Lung (tissue), 12 donors: Measurements from ENCODE around the gene GNA14. TPM values are rescaled to one million over a fixed set of nuclear protein-coding genes. Genes with fewer than 3 reads are reported as not detected.

Experiments
- ATAC-seq: fragments of 200-7000 bp; cut with Tn5 transposase; one replicate; pipeline ENCODE4 v1.9.1; 2020; ENCODE audit warnings: moderate number of reproducible peaks; ENCODE audit not compliant: insufficient read depth, low FRiP score
- DNase-seq, 3 donors: peaks; one replicate each; pipeline ENCODE4 v3.0.0-alpha.2; 2013 to 2017
- H3K27ac ChIP-seq, 2 donors: one replicate each; pipeline ENCODE4 v1.5.1; 2013; ENCODE audit warnings: mild to moderate bottlenecking in 2 of 2, moderate library complexity in 2 of 2, control low read depth in 1 of 2, inconsistent platforms in 1 of 2, low read depth in 1 of 2, low read length in 1 of 2
- H3K27me3 ChIP-seq, 3 donors: one replicate each; pipeline ENCODE4 v1.5.1; 2013; ENCODE audit warnings: low read length in 2 of 3; ENCODE audit not compliant: control insufficient read depth in 3 of 3, insufficient read depth in 3 of 3
- H3K36me3 ChIP-seq, 4 donors: one replicate each; pipeline ENCODE4 v1.5.1; 2013; ENCODE audit warnings: low read length in 4 of 4, mild to moderate bottlenecking in 1 of 4, moderate library complexity in 1 of 4; ENCODE audit not compliant: control insufficient read depth in 4 of 4, insufficient read depth in 4 of 4
- H3K4me1 ChIP-seq, 5 donors: one replicate each; pipeline ENCODE4 v1.5.1; 2013; ENCODE audit warnings: low read length in 5 of 5, mild to moderate bottlenecking in 2 of 5, moderate library complexity in 1 of 5; ENCODE audit not compliant: control insufficient read depth in 5 of 5, insufficient read depth in 5 of 5
- H3K4me3 ChIP-seq: one replicate; pipeline ENCODE4 v1.5.1; 2013; ENCODE audit warnings: mild to moderate bottlenecking, control low read depth, moderate library complexity
- H3K9ac ChIP-seq, 2 donors: one replicate each; pipeline ENCODE4 v1.5.1; 2013; ENCODE audit warnings: low read length in 2 of 2, control low read depth in 1 of 2; ENCODE audit not compliant: insufficient read depth in 1 of 2
- H3K9me3 ChIP-seq, 4 donors: one replicate each; pipeline ENCODE4 v1.5.1; 2013; ENCODE audit warnings: low read length in 3 of 4, mild to moderate bottlenecking in 1 of 4, moderate library complexity in 1 of 4; ENCODE audit not compliant: control insufficient read depth in 4 of 4, insufficient read depth in 3 of 4
- WGBS, 2 donors: extraction: QIAGEN DNeasy Blood & Tissue Kit; methylation state at CpG; one replicate each; pipeline ENCODE4 v1.1.7; 2013; 5-methylcytosine and 5-hydroxymethylcytosine counted together
- polyA plus RNA-seq, 2 donors: library from polyadenylated mRNA; stranded (reverse); fragments of 200-250 nt; gene quantifications; one replicate each; pipeline ENCODE4 v1.2.1, GENCODE V29; 2013
- total RNA-seq, 2 donors: library from RNA; depleted of rRNA in 1 of 2; stranded (reverse); fragments of >200 nt in 1 of 2; gene quantifications; one replicate each; pipeline ENCODE4 v1.2.1, GENCODE V29; 2014 to 2021
- TF ChIP-seq, protein P1 (sequence below): IDR thresholded peaks from 2 replicates; pipeline ENCODE4 v1.5.1; 2012; ENCODE audit warnings: mild to moderate bottlenecking; ENCODE audit errors: control extremely low read depth, extremely low read depth
- donor health status: control.
- donor health status: control.
- donor health status: Bipolar disorder and iron deficiency.
- donor health status: healthy.
- donor health status: DM: yes; HTN: yes; CAD: no.

GNA14 gene
- total and polyA plus RNA-seq, 4 donors = 4.1 to 15.1 (median 11.3) TPM

DNA sequence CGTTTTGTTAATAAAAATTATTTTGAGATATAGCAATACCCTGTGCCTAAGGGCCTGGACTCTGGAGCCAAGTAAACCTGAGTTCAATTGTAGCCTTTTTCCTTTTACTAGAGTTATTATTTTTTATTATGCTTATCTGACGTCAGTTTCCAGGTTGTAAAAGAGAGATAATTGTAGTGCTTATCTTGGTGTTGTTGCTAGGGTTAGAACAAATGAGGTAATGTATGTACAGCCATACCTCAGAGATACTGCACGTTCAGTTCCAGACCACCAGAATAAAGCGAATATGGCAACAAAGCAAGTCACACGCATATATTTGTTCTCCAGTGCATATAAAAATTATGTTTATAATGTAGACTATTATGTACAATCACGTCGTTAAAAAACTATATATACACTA is 255.8 kb downstream of the GNA14 start:
- ATAC-seq = no peak
- WGBS, 2 donors = 96 to 97% methylated on average over 7 of the region's 7 CpGs
- Histone ChIP-seq H3K27ac (no peak overlapping the region), H3K4me3 (no peak overlapping the region), H3K4me1 (no peaks in the 10 kb centered on the region), H3K36me3 (no peaks in the 10 kb centered on the region), H3K9me3 (no peaks in the 10 kb centered on the region), H3K27me3 (no peaks in the 10 kb centered on the region), H3K9ac (no peak overlapping the region)
- no peak for DNase-seq
- TF ChIP-seq, protein P1, sequence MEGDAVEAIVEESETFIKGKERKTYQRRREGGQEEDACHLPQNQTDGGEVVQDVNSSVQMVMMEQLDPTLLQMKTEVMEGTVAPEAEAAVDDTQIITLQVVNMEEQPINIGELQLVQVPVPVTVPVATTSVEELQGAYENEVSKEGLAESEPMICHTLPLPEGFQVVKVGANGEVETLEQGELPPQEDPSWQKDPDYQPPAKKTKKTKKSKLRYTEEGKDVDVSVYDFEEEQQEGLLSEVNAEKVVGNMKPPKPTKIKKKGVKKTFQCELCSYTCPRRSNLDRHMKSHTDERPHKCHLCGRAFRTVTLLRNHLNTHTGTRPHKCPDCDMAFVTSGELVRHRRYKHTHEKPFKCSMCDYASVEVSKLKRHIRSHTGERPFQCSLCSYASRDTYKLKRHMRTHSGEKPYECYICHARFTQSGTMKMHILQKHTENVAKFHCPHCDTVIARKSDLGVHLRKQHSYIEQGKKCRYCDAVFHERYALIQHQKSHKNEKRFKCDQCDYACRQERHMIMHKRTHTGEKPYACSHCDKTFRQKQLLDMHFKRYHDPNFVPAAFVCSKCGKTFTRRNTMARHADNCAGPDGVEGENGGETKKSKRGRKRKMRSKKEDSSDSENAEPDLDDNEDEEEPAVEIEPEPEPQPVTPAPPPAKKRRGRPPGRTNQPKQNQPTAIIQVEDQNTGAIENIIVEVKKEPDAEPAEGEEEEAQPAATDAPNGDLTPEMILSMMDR = no peak

DNA sequence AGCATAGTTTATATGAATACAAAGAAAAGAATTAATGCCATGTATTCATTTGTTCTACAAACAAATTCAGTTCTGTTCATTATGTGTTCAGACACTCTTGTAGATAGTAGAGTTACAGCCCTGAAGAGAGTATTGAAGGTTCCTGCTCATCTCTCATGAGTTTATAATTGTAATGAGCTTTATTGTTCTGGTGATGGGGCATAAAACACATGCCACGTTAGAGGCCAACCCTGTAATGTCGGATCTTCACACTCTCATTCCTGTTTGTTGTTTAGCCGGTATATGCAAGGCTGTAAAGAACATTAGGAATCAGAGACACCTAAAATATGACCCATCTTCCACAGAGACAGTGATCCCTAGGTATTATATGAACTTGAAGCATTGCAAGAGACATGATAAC is 256.3 kb downstream of the GNA14 start:
- TF ChIP-seq, protein P1 = no peak
- Histone ChIP-seq H3K4me3 (no peak overlapping the region), H3K9me3 (no peaks in the 10 kb centered on the region), H3K27me3 (no peaks in the 10 kb centered on the region), H3K4me1 (no peaks in the 10 kb centered on the region), H3K36me3 (no peaks in the 10 kb centered on the region), H3K27ac (no peak overlapping the region), H3K9ac (no peak overlapping the region)
- WGBS, 2 donors = 97 to 99% methylated on average over 3 of the region's 3 CpGs
- DNase-seq (no peak), ATAC-seq (no peak)

DNA sequence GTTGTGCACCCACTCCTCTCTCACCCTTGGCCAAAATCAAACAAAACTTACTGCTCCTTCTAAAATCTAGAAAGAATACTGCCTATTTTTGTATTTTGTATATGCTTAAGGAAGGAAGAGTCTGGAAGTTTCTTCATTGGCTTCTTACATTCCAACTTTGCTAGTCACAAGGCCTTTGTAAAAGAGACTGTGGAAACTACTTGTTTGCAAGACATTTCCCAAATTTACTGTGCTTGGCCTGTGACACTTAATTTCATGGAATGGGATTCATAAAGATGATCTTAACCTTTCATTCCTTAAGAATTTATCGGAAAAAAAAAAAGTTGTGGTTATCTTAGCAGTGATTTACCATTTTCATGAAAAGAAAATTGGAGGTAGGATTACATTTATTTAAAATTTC is 261.9 kb downstream of the GNA14 start:
- DNase-seq (no peak), ATAC-seq (no peak)
- Histone ChIP-seq H3K36me3 (peaks cover 0 to 2% (median 0%) of the 10 kb centered on the region in 4 donors), H3K9ac (no peak overlapping the region), H3K9me3 (no peaks in the 10 kb centered on the region), H3K4me3 (no peak overlapping the region), H3K4me1 (no peaks in the 10 kb centered on the region), H3K27me3 (no peaks in the 10 kb centered on the region), H3K27ac (no peak overlapping the region)
- TF ChIP-seq, protein P1 = no peak
- WGBS, 2 donors = 24 to 58% methylated on average over 1 of the region's 1 CpG

DNA sequence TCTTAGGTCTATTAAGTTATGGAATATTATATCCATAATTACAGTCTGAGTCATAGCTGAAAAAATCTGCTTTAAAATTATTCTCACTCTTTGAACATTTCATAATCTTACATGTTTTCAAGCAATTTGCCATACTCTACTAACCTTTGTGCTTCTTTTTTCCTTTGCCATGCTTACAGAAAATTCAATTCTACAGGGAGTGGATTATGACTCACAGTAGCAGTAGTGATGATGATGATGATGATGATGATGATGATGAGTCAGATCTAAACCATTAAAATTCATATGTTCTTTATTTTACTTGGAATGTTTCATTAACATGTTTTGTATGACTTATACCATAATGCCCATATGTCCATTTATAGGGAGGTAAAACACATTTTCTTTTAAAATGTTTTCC is 263.7 kb downstream of the GNA14 start:
- Histone ChIP-seq H3K36me3 (peaks cover 0 to 4% (median 2%) of the 10 kb centered on the region in 4 donors), H3K4me1 (no peaks in the 10 kb centered on the region), H3K4me3 (no peak overlapping the region), H3K9ac (no peak overlapping the region), H3K27ac (no peak overlapping the region), H3K9me3 (no peaks in the 10 kb centered on the region), H3K27me3 (no peaks in the 10 kb centered on the region)
- TF ChIP-seq, protein P1 = no peak
- DNase-seq = no peak
- ATAC-seq = no peak
